K562 (cell line): ENCODE results near the gene MACROD2. TPM values are rescaled to one million over a fixed set of nuclear protein-coding genes. Genes with fewer than 3 reads are reported as not detected.

Experiments
- ATAC-seq: fragments of 200-7000 bp; cut with Tn5 transposase; 3 replicates; pipeline ENCODE4 v1.9.1; 2020; ENCODE audit warnings: moderate library complexity
- BruUV-seq: library from RNA; stranded (reverse); fragments of 400-500 nt; replicated peaks from 2 replicates; lab custom pipeline; 2021; lab: Mats Ljungman, UMichigan
- CTCF ChIA-PET: fragments of 300-600 bp; formaldehyde crosslinking; extraction: SDS; loops from one replicate; lab custom pipeline; 2021; ENCODE audit warnings: low intra/inter-chr PET ratio; lab: Yijun Ruan, JAX
- POLR2A ChIA-PET: fragments of 300-600, 350-650 bp; sonication (Branson Sonifier 250); formaldehyde crosslinking; extraction: SDS; loops from one replicate; lab custom pipeline; 2021; ENCODE audit warnings: antibody characterized with exemption, inconsistent platforms; lab: Yijun Ruan, JAX
- DNase-seq, 4 experiments: peaks; one replicate each; pipeline versions ENCODE4 v3.0.0 to v3.0.0-alpha.2; 2011 to 2018; ENCODE audit warnings: low spot score in 3 of 4, mixed read lengths in 3 of 4; ENCODE audit errors: extremely low read depth in 1 of 4
- FAIRE-seq: peaks from 2 replicates; lab custom pipeline; 2011; peaks lifted over from hg19 to GRCh38; lab: Jason Lieb, UNC
- H2AFZ ChIP-seq: 2 replicates; pipeline ENCODE4 v1.6.0; 2011; ENCODE audit warnings: low read depth, low read length, control low read depth, inconsistent platforms
- H3K27ac ChIP-seq: fragments of 200-600 bp; 3 replicates; pipeline ENCODE4 v1.8.0; 2011; ENCODE audit warnings: low read depth, mild to moderate bottlenecking, control low read depth, inconsistent platforms, low read length, moderate library complexity, mixed read lengths; ENCODE audit errors: extremely low read depth
- H3K27me3 ChIP-seq, 2 experiments: fragments of 300-600 bp in 1 of 2; 2 replicates in 1 of 2; 3 replicates in 1 of 2; pipeline versions ENCODE4 v1.6.0 to v1.8.0; 2011; ENCODE audit warnings: inconsistent platforms in 2 of 2, low read length in 2 of 2, mild to moderate bottlenecking in 1 of 2, mixed read lengths in 1 of 2, moderate library complexity in 1 of 2; ENCODE audit not compliant: control insufficient read depth in 2 of 2, insufficient read depth in 2 of 2
- H3K36me3 ChIP-seq: fragments of 300-600 bp; 3 replicates; pipeline ENCODE4 v1.8.0; 2011; ENCODE audit warnings: mild to moderate bottlenecking, low read length, inconsistent platforms; ENCODE audit not compliant: control insufficient read depth, insufficient read depth
- H3K4me1 ChIP-seq, 2 experiments: fragments of 200-600 bp in 1 of 2; replicated peaks in 1 of 2; 2 replicates in 1 of 2; 3 replicates in 1 of 2; pipeline versions ENCODE4 v1.5.1 to v1.8.0; 2011; ENCODE audit warnings: inconsistent platforms in 2 of 2, low read length in 2 of 2, mild to moderate bottlenecking in 1 of 2, mixed read lengths in 1 of 2, moderate library complexity in 1 of 2; ENCODE audit not compliant: control insufficient read depth in 2 of 2, insufficient read depth in 2 of 2
- H3K4me2 ChIP-seq: 2 replicates; pipeline ENCODE4 v1.6.1; 2011; ENCODE audit warnings: low read length, control low read depth, inconsistent platforms, mixed read lengths; ENCODE audit not compliant: insufficient read depth
- H3K4me3 ChIP-seq: fragments of 200-600 bp; sonication (generic), shearing (Covaris generic); 2 replicates; pipeline ENCODE4 v1.5.1; 2016; ENCODE audit warnings: control low read depth, inconsistent platforms
- H3K79me2 ChIP-seq: fragments of 200-600 bp; 3 replicates; pipeline ENCODE4 v1.8.0; 2011; ENCODE audit warnings: low read length, inconsistent platforms; ENCODE audit not compliant: control insufficient read depth, insufficient read depth
- H3K9ac ChIP-seq, 2 experiments: 2 replicates each; pipeline versions ENCODE4 v1.6.0 to v1.6.1; 2011; ENCODE audit warnings: low read depth in 2 of 2, low read length in 2 of 2, control low read depth in 1 of 2, inconsistent platforms in 1 of 2, mild to moderate bottlenecking in 1 of 2, mixed read lengths in 1 of 2; ENCODE audit not compliant: insufficient read depth in 1 of 2
- H3K9me1 ChIP-seq: one replicate; pipeline ENCODE4 v1.6.0; 2011; ENCODE audit warnings: inconsistent platforms, mild to moderate bottlenecking, low read length, moderate library complexity; ENCODE audit not compliant: control insufficient read depth, insufficient read depth
- H3K9me3 ChIP-seq: replicated peaks from 2 replicates; pipeline ENCODE4 v1.5.1; 2011; ENCODE audit warnings: low read depth, low read length, inconsistent platforms; ENCODE audit not compliant: control insufficient read depth, insufficient read depth
- H4K20me1 ChIP-seq: replicated peaks from 2 replicates; pipeline ENCODE4 v1.6.1; 2011; ENCODE audit warnings: low read length, inconsistent platforms, mixed read lengths; ENCODE audit not compliant: control insufficient read depth, insufficient read depth
- CREB1 ChIP-seq, 2 experiments: sonication (generic) in 1 of 2; formaldehyde crosslinking in 1 of 2; IDR thresholded peaks; 2 replicates each; pipeline versions ENCODE4 v1.6.1 to v1.8.0; 2012 to 2022; ENCODE audit warnings: inconsistent platforms in 1 of 2, mild to moderate bottlenecking in 1 of 2, missing genetic modification reagents in 1 of 2, moderate library complexity in 1 of 2
- CXXC5 ChIP-seq: fragments of 250-450 bp; sonication (Bioruptor Pico); IDR thresholded peaks from 2 replicates; pipeline ENCODE4 v1.8.0; 2022; ENCODE audit warnings: inconsistent platforms, mild to moderate bottlenecking, moderate library complexity
- NCOA4 ChIP-seq: fragments of 450-650 bp; IDR thresholded peaks from 2 replicates; pipeline ENCODE4 v1.6.1; 2018; ENCODE audit warnings: mild to moderate bottlenecking; ENCODE audit not compliant: partially characterized antibody
- PKNOX1 ChIP-seq: fragments of 450-650 bp; IDR thresholded peaks from 2 replicates; pipeline ENCODE4 v1.6.1; 2016
- SNRNP70 ChIP-seq: fragments of 200-400 bp; formaldehyde crosslinking; optimal IDR thresholded peaks from 2 replicates; pipeline ENCODE3; 2017; ENCODE audit warnings: low read depth, low read length
- TCF15 ChIP-seq: fragments of 250-450 bp; sonication (Bioruptor Pico); IDR thresholded peaks from 2 replicates; pipeline ENCODE4 v1.8.0; 2022; ENCODE audit warnings: moderate library complexity, mild to moderate bottlenecking, inconsistent platforms
- WHSC1 ChIP-seq: IDR thresholded peaks from one replicate; pipeline ENCODE4 v1.6.1; 2012; ENCODE audit warnings: low read length, control low read depth, inconsistent platforms
- ZNF445 ChIP-seq: fragments of 250-450 bp; sonication (Bioruptor Pico); IDR thresholded peaks from 2 replicates; pipeline ENCODE4 v1.4.0; 2020; ENCODE audit warnings: low read depth, mild to moderate bottlenecking, moderate library complexity
- ZNF699 ChIP-seq: fragments of 250-450 bp; sonication (Bioruptor Pico); IDR thresholded peaks from 2 replicates; pipeline ENCODE4 v1.8.0; 2021; ENCODE audit warnings: mild to moderate bottlenecking, moderate library complexity; ENCODE audit not compliant: insufficient replicate concordance
- ZNF77 ChIP-seq: fragments of 250-450 bp; sonication (Bioruptor Pico); IDR thresholded peaks from 2 replicates; pipeline ENCODE4 v1.5.0; 2020
- WGBS: fragments of 100-300 bp; shearing (Covaris generic); methylation state at CpG from one replicate; pipeline ENCODE4 v1.1.6; 2016; ENCODE audit warnings: low coverage, mixed read lengths; ENCODE audit not compliant: insufficient coverage; ENCODE audit errors: missing lambda C conversion rate; 5-methylcytosine and 5-hydroxymethylcytosine counted together
- in situ Hi-C: fragments of 300-500 bp; cut with MboI; formaldehyde crosslinking; loops from 4 replicates; pipeline ENCODE4 v1.15.0; 2018; ENCODE audit warnings: inconsistent platforms, mixed read lengths
- intact Hi-C: fragments of 100-400 bp; cut with micrococcal nuclease; formaldehyde crosslinking; loops from 2 replicates; pipeline ENCODE4 v1.14.2; 2022
- polyA plus RNA-seq, 8 experiments: library from polyadenylated mRNA; depleted of rRNA in 4 of 8; stranded (reverse) in 5 of 8; unstranded in 3 of 8; fragments of >200 nt; fragmentation: Nextera tagmentation in 2 of 8; fragmentation: Illumina TruSeq in 1 of 8; extraction: Ambion mirVana in 2 of 8; extraction: Trizol in 1 of 8; gene quantifications; 2 replicates each; pipeline versions ENCODE4 v1.2.1 to v1.2.3, GENCODE V29; 2011 to 2014; ENCODE audit warnings: inconsistent platforms in 1 of 8, missing spikeins in 1 of 8
- total RNA-seq, 7 experiments: library from RNA; depleted of rRNA in 6 of 7; stranded (reverse); fragments of >200 nt in 6 of 7; fragmentation: Illumina TruSeq in 2 of 7; extraction: Trizol in 2 of 7; gene quantifications; 2 replicates each; pipeline versions ENCODE4 v1.2.1 to v1.2.3, GENCODE V29; 2011 to 2021; ENCODE audit warnings: low replicate concordance in 1 of 7

The MACROD2 gene
- total and polyA plus RNA-seq, 9 of the 15 experiments (the other 6 are each of a cell fraction or from before 2014, with no cell fraction given): not detected

- H3K36me3 ChIP-seq: no peaks in the 10 kb centered on the region
- H3K4me1 ChIP-seq: no peaks in the 10 kb centered on the region
- ChIA-PET CTCF (no interaction called here), POLR2A (no interaction called here)
- DNase-seq (no peak), FAIRE-seq (no peak), ATAC-seq (no peak)
- H2AFZ ChIP-seq: no peak overlapping the region
- BruUV-seq: no TSS peak
- intact Hi-C loops: no loop called here
- 5% methylated on average over 7 of the region's 8 CpGs for WGBS
- no peaks in the 10 kb centered on the region for H3K27me3 ChIP-seq
- in situ Hi-C loops: no loop called here
- TF ChIP-seq CXXC5 (CRISPR knock-in tag): no peak
- no peak for TF ChIP-seq ZNF445
- no peak for TF ChIP-seq CREB1 (IDR thresholded peaks at IDR 0.05)
- no peak for TF ChIP-seq CREB1 (CRISPR knock-in tag; IDR thresholded peaks at IDR 0.05)
- no peak for TF ChIP-seq PKNOX1
- no peak for TF ChIP-seq TCF15 (CRISPR knock-in tag)
- no peak for TF ChIP-seq NCOA4
- TF ChIP-seq ZNF77 (CRISPR knock-in tag): no peak
- no peak for TF ChIP-seq WHSC1
- TF ChIP-seq SNRNP70: no peak
- no peak for TF ChIP-seq ZNF699 (CRISPR knock-in tag)
- no peaks in the 10 kb centered on the region for H4K20me1 ChIP-seq
- H3K4me2 ChIP-seq: no peak overlapping the region
- no peak overlapping the region for H3K27ac ChIP-seq
- no peaks in the 10 kb centered on the region for H3K9me3 ChIP-seq
- no peaks in the 10 kb centered on the region for H3K79me2 ChIP-seq
- no peak overlapping the region for H3K9ac ChIP-seq
- no peak overlapping the region for H3K4me3 ChIP-seq
- H3K9me1 ChIP-seq: no peaks in the 10 kb centered on the region
Observed at GRCh38 chr20:15951658-15952057, 1956.3 kb downstream of the MACROD2 start.
